ENCODE results near the gene LGALS13.

- TF ChIP-seq, protein P1, sequence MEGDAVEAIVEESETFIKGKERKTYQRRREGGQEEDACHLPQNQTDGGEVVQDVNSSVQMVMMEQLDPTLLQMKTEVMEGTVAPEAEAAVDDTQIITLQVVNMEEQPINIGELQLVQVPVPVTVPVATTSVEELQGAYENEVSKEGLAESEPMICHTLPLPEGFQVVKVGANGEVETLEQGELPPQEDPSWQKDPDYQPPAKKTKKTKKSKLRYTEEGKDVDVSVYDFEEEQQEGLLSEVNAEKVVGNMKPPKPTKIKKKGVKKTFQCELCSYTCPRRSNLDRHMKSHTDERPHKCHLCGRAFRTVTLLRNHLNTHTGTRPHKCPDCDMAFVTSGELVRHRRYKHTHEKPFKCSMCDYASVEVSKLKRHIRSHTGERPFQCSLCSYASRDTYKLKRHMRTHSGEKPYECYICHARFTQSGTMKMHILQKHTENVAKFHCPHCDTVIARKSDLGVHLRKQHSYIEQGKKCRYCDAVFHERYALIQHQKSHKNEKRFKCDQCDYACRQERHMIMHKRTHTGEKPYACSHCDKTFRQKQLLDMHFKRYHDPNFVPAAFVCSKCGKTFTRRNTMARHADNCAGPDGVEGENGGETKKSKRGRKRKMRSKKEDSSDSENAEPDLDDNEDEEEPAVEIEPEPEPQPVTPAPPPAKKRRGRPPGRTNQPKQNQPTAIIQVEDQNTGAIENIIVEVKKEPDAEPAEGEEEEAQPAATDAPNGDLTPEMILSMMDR (IDR thresholded peaks at IDR 0.05) = no peak
- TF ChIP-seq POLR2A (IDR thresholded peaks at IDR 0.05) = no peak
Measured at GRCh38 chr19:39603825-39604224, 1.5 kb downstream of the LGALS13 start.
